Gastrocnemius medialis (tissue), 4 donors: ENCODE data around the gene QDPR. TPM values are rescaled to one million over a fixed set of nuclear protein-coding genes. Genes with fewer than 3 reads are reported as not detected.
"Not testable (repeated sequence)": the region's sequence is repeated elsewhere in the genome, so short reads cannot be mapped to it uniquely, and the experiment has no call there.

Experiments
- ATAC-seq, 2 donors: fragments of 150-250 bp; one replicate each; pipeline ENCODE4 v1.9.1; 2016
- DNase-seq, 2 donors: peaks; one replicate each; pipeline ENCODE4 v3.0.0-alpha.2; 2019
- H3K27ac ChIP-seq, 4 donors: fragments of 200-600 bp; sonication (generic); 1 replicate in 1 of 4; 2 replicates in 3 of 4; pipeline ENCODE4 v1.5.1; 2016 to 2018; ENCODE audit warnings: mild to moderate bottlenecking in 2 of 4, moderate library complexity in 1 of 4
- H3K27me3 ChIP-seq, 3 donors: fragments of 200-600 bp; sonication (generic) in 2 of 3; 1 replicate in 1 of 3; 2 replicates in 2 of 3; pipeline versions ENCODE4 v1.5.1 to v1.6.0; 2016 to 2019; ENCODE audit warnings: mild to moderate bottlenecking in 1 of 3, moderate library complexity in 1 of 3
- H3K36me3 ChIP-seq, 2 donors: fragments of 200-600 bp; sonication (generic) in 1 of 2; one replicate each; pipeline ENCODE4 v1.5.1; 2017 to 2018
- H3K4me1 ChIP-seq, 2 donors: fragments of 200-600 bp; sonication (generic) in 1 of 2; one replicate each; pipeline ENCODE4 v1.5.1; 2016 to 2017; ENCODE audit warnings: mild to moderate bottlenecking in 2 of 2
- H3K4me3 ChIP-seq, 4 donors: fragments of 200-600 bp; sonication (generic) in 3 of 4; 1 replicate in 1 of 4; 2 replicates in 3 of 4; pipeline ENCODE4 v1.5.1; 2016 to 2019; ENCODE audit warnings: mild to moderate bottlenecking in 2 of 4
- H3K9me3 ChIP-seq, 3 donors: fragments of 200-600 bp; sonication (generic) in 2 of 3; 1 replicate in 1 of 3; 2 replicates in 2 of 3; pipeline ENCODE4 v1.5.1; 2016 to 2019
- CTCF ChIP-seq, 5 experiments: fragments of 450-650 bp in 3 of 5; fragments of 200-600 bp in 2 of 5; sonication (generic) in 2 of 5; IDR thresholded peaks in 4 of 5; conservative IDR thresholded peaks in 1 of 5; 1 replicate in 4 of 5; 2 replicates in 1 of 5; pipeline ENCODE4 v1.5.1; 2016 to 2019; ENCODE audit warnings: antibody characterized with exemption in 5 of 5, mild to moderate bottlenecking in 3 of 5, moderate library complexity in 3 of 5
- POLR2A ChIP-seq, 2 donors: fragments of 450-650 bp; IDR thresholded peaks; one replicate each; pipeline ENCODE4 v1.6.1; 2017; ENCODE audit warnings: antibody characterized with exemption in 2 of 2, mild to moderate bottlenecking in 2 of 2, moderate library complexity in 2 of 2
- in situ Hi-C, 4 donors: fragments of 200-750 bp; cut with MboI; loops; one replicate each; pipeline versions ENCODE4 v1.15.0 to v1.8.0; 2017; ENCODE audit warnings: low sequenced_read_pairs in 4 of 4
- intact Hi-C: fragments of 100-400 bp; cut with DNase I; formaldehyde crosslinking; loops from one replicate; pipeline ENCODE4 v1.15.1; 2023; ENCODE audit warnings: low total_unique reads
- total RNA-seq, 4 donors: library from RNA; depleted of rRNA; stranded (reverse); fragments of >200 nt; gene quantifications; one replicate each; pipeline versions ENCODE4 v1.1.0 to v1.2.3, GENCODE V29; 2016

Gene QDPR
- total RNA-seq, 4 donors from 2014 or later: 6.9 to 15.6 (median 9.1) TPM

GRCh38 chr4:17545374-17546140, 33.7 kb upstream of the QDPR start:
- ATAC-seq: no peak
- Histone ChIP-seq H3K9me3 (no peaks in the 10 kb centered on the region), H3K4me1 (no peaks in the 10 kb centered on the region), H3K27ac (no peak overlapping the region), H3K27me3 (no peaks in the 10 kb centered on the region), H3K36me3 (no peaks in the 10 kb centered on the region), H3K4me3 (no peak overlapping the region)
- TF ChIP-seq POLR2A (IDR thresholded peaks at IDR 0.05): no peak
- no peak for TF ChIP-seq CTCF (IDR thresholded peaks at IDR 0.05 in 4 of 5, conservative IDR thresholded peaks at IDR 0.05 in 1 of 5)
- intact Hi-C loops: no loop called here
- in situ Hi-C loops: loop anchor here (5.0 to 25.0 kb wide), 7 partner anchors 89 to 1047 kb away; no protein-coding TSS in a partner anchor
- no peak for DNase-seq

GRCh38 chr4:17544831-17545234, 32.9 kb upstream of the QDPR start:
- H3K27me3 ChIP-seq: no peaks in the 10 kb centered on the region
- ATAC-seq (no peak), DNase-seq (no peak)
- TF ChIP-seq POLR2A (IDR thresholded peaks at IDR 0.05): no peak
- no peak for TF ChIP-seq CTCF (IDR thresholded peaks at IDR 0.05 in 4 of 5, conservative IDR thresholded peaks at IDR 0.05 in 1 of 5)
- intact Hi-C loops (no loop called here), in situ Hi-C loops (loop anchor here (5.0 to 25.0 kb wide), 7 partner anchors 90 to 1047 kb away; no protein-coding TSS in a partner anchor)
- H3K4me1 ChIP-seq: no peaks in the 10 kb centered on the region
- H3K27ac ChIP-seq: no peak overlapping the region
- H3K9me3 ChIP-seq: no peaks in the 10 kb centered on the region
- no peaks in the 10 kb centered on the region for H3K36me3 ChIP-seq
- no peak overlapping the region for H3K4me3 ChIP-seq

- Histone ChIP-seq H3K27ac (no peak overlapping the region), H3K27me3 (no peaks in the 10 kb centered on the region), H3K4me1 (no peaks in the 10 kb centered on the region), H3K9me3 (no peaks in the 10 kb centered on the region), H3K4me3 (no peak overlapping the region), H3K36me3 (no peaks in the 10 kb centered on the region)
- TF ChIP-seq CTCF (IDR thresholded peaks at IDR 0.05 in 4 of 5, conservative IDR thresholded peaks at IDR 0.05 in 1 of 5) (no peak), POLR2A (IDR thresholded peaks at IDR 0.05) (no peak)
- ATAC-seq (no peak), DNase-seq (no peak)
- in situ Hi-C loops: loop anchor here (10.0 to 25.0 kb wide), 4 partner anchors 91 to 1043 kb away; no protein-coding TSS in a partner anchor
- intact Hi-C loops: no loop called here
Measured at GRCh38 chr4:17544205-17544604, 32.3 kb upstream of the QDPR start.

- DNase-seq, H3K9me3 ChIP-seq, H3K27ac ChIP-seq, H3K4me1 ChIP-seq, H3K4me3 ChIP-seq, H3K36me3 ChIP-seq, H3K27me3 ChIP-seq, intact Hi-C loops, ATAC-seq: not testable (repeated sequence)
- in situ Hi-C loops: loop anchor here (25.0 kb wide), 2 partner anchors 850 to 1050 kb away; no protein-coding TSS in a partner anchor
Measured at GRCh38 chr4:17537060-17537459, 25.2 kb upstream of the QDPR start.

- in situ Hi-C loops (loop anchor here (25.0 kb wide), 2 partner anchors 851 to 1051 kb away; no protein-coding TSS in a partner anchor), intact Hi-C loops (no loop called here)
- Histone ChIP-seq H3K27ac (no peak overlapping the region), H3K4me3 (no peak overlapping the region), H3K36me3 (no peaks in the 10 kb centered on the region), H3K9me3 (no peaks in the 10 kb centered on the region), H3K27me3 (no peaks in the 10 kb centered on the region), H3K4me1 (no peaks in the 10 kb centered on the region)
- DNase-seq (no peak), ATAC-seq (no peak)
- no peak for TF ChIP-seq CTCF (IDR thresholded peaks at IDR 0.05 in 4 of 5, conservative IDR thresholded peaks at IDR 0.05 in 1 of 5)
- no peak for TF ChIP-seq POLR2A (IDR thresholded peaks at IDR 0.05)
Measured at GRCh38 chr4:17535906-17536305, 24.0 kb upstream of the QDPR start.
